HG03196 (cell line): Measurements from ENCODE around the gene TMEM37.

Source experiments
- ATAC-seq: cut with Tn5 transposase; IDR thresholded peaks from one replicate; pipeline ENCODE4 v1.9.1; 2021; ENCODE audit not compliant: unreplicated experiment

The TMEM37 gene

DNA sequence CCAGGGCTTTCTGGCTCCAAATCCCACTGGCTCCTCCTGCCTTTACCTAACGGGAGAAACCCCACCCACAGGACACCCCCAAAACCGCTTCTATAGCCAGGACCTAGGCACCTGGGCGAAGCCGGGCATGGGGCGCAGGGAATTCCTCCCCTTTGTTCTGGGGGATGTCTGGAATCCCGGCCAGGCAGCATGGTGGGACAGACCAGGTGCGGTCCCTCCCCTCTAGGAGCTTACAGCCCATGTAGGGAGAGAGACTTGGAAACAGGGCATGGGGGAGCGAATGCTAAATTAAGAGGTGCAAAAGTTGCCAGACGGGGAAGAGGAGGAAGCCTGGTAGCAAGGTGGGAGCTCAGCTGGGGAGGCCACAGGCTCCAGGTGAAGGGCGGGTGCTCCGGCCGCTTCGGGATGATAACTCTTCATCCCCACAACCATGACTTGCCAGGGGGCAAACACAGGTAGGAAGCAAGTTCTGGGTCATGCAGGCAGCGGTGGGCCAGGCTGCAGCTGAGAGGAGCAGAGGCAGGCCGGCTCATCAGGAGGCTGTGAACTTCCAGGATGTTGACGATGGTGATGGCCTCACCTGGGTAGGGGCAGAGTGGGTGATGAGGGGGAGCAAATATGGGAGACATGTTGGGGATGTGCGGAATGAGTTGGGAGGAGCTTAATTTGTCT is 1.3 kb downstream of the TMEM37 start:
- ATAC-seq = no peak

- no peak for ATAC-seq
Measured at GRCh38 chr2:119433636-119434327, 2.1 kb downstream of the TMEM37 start.

DNA sequence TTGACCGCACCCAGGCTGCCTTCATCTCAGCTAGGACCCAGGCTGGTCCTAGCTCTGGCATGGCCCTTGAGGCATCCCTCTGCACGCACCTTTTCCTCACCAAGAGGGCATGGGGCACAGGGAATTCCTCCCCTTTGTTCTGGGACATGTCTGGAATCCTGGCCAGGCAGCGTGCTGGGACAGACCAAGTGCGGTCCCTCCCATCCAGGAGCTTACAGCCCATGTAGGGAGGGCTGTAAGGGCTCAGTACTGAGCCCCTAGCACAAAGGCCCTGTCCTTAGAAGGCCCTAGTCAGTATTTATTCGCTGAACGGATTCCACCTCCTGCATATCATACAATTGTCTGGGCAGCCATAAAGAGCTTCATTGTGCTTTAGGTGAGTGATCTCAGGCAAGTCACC is 3.0 kb downstream of the TMEM37 start:
- no peak for ATAC-seq

DNA sequence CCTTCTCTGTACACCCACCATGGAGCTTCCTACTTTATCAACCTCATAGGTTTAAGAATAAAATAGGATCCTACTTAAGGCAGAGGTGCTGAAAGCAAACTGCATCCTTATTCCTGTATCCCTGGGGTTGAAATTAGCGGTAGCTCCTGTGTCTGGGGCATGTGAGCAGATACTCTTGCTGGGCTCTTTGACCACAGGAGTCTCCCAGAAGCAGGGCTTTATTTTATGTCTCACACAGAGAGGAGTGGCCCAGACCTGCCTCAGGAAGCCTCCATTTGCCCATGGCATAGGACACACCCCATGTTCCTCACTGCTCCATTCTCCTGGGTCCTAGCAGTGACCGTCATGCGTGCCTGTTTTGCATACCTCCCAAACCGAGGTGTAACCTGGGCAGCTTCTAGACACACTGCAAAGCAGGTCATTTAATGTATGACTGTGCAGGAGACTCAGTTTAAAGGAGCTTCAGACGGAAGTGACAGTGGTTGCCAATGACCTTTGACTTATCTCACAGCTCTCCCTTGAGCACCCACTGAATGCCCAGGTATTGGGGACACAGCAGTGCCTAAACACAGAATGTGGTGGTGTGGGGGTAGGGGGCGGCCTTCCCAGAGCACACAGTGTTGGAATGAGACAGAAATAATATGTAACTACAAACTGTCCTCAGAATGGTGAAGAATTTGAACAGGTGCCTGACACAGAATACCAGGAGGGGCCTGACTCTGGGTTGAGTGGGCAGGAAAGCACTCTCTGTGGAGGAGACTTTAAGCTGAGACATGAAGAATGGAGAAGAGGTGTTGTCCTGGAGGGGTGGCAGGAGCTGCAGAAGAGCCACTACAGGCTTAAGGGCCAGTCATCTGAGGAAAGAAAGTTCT is 3.7 kb downstream of the TMEM37 start:
- no peak for ATAC-seq

DNA sequence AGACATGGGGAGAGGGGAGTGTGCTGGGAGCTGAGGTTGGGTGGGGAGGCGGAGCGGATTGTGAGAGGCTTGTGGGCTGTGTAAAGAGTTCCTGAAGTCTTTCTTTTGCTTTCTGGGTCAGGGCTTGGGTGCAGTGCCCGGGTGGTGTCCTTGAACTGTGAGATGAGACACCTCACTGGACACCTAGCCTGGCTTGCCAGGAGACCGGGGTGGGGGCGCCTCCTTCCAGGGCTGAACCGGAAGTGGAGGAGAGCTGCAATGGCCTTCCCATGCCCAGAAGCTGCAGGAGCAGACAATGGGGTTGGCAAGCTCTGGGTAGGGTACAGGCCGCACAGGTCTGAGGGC is 4.3 kb downstream of the TMEM37 start:
- ATAC-seq = no peak

- no peak for ATAC-seq
Measured at GRCh38 chr2:119436993-119437772, 5.5 kb downstream of the TMEM37 start.

- no peak for ATAC-seq
Measured at GRCh38 chr2:119438128-119438656, 6.5 kb downstream of the TMEM37 start.

GRCh38 chr2:119438726-119439284 is 7.2 kb downstream of the TMEM37 start:
- ATAC-seq = no peak

- ATAC-seq = no peak
Measured at GRCh38 chr2:119439574-119440500, 8.2 kb downstream of the TMEM37 start.

GRCh38 chr2:119440501-119440870 is 8.8 kb downstream of the TMEM37 start:
- ATAC-seq = no peak

DNA sequence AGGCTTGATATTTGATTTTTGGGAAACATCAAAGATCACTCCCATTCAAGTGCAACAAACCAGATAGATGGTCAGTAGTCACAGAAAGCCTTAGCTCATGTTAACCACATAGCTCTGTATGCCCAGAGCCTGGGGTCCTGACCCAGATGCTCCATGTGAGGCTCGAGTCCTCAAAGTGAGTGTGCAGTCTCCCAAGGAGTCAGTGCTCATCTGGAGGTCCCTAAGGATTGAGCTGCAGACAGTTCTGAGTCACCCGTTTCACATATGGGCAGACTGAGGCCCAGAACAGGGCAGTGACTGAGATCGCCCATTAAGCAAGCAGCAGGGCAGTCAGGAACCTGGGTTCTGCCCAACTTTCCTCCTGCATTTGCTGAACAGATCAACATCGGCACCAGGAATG is 9.2 kb downstream of the TMEM37 start:
- ATAC-seq = no peak

GRCh38 chr2:119441376-119442225 is 9.9 kb downstream of the TMEM37 start:
- no peak for ATAC-seq

DNA sequence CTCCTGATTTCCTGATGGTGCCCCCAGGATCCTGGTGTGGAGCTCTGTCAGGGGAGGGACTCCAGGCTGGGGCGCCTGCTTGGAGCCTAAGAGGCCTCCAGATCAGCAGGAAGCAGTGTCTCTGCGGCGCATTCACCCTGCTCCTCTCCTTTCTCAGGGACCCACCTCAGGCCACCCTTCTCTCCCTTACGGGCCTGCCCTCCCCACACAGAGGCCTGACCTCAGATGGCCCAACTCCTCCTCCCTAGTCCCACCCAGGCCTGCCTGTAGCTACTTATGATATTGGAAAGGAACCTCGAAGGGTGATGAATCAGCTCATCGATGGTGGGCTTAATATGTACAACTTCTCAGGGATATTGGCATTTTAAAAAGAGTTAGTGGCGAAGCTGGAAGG is 10.6 kb downstream of the TMEM37 start:
- no peak for ATAC-seq

GRCh38 chr2:119442850-119443249 is 11.2 kb downstream of the TMEM37 start:
- ATAC-seq = no peak

- ATAC-seq = no peak
Measured at GRCh38 chr2:119446037-119446436, 14.4 kb downstream of the TMEM37 start.

GRCh38 chr2:119448427-119449141 is 16.9 kb downstream of the TMEM37 start:
- ATAC-seq = no peak

DNA sequence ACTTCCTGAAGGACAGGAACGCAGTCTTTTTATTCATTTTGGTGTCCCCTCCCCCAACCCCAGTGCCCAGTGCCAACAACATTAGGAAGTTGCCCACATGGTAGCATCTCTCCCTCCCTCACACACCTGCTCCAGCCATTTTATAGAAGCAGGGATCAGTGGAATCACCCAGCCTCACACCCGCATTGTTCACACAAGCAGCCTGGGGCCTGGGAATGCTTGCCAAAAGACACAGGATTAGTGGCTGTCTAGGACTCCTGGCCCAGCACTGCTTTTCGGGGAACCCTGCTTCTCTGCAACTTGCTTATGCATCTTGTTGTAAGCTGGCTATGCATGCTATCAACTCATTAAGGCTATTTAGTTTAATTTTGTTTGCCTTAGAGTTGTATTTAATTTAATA is 17.9 kb downstream of the TMEM37 start:
- ATAC-seq = no peak
